Measurements from ENCODE around the gene CSTB.
A peak's percentile ranks its signal among the peaks of the same experiment; 100 is the strongest.
"Not testable (repeated sequence)": the region's sequence is repeated elsewhere in the genome, so short reads cannot be mapped to it uniquely, and the experiment has no call there.

Gene CSTB

GRCh38 chr21:43775795-43776430 lies at the start of gene CSTB:
Gene CSTB (minus strand): TSS chr21:43776308. CDS start chr21:43776269, 39 bp downstream.
- peak; percentile 92 for DNase-seq

- DNase-seq: no peak
Measured at GRCh38 chr21:43825242-43825935, 49.3 kb upstream of the CSTB start.

GRCh38 chr21:43824333-43825241 lies 48.5 kb upstream of the CSTB start:
- no peak for DNase-seq

GRCh38 chr21:43822741-43823140 lies 46.6 kb upstream of the CSTB start:
- DNase-seq: not testable (repeated sequence)

GRCh38 chr21:43822166-43822565 lies 46.1 kb upstream of the CSTB start:
- not testable (repeated sequence) for DNase-seq

GRCh38 chr21:43820466-43820865 lies 44.4 kb upstream of the CSTB start:
- DNase-seq: no peak

GRCh38 chr21:43819511-43820405 lies 43.6 kb upstream of the CSTB start:
- no peak for DNase-seq

- DNase-seq: no peak
Measured at GRCh38 chr21:43818685-43819084, 42.6 kb upstream of the CSTB start.

- DNase-seq: no peak
Measured at GRCh38 chr21:43817157-43818086, 41.3 kb upstream of the CSTB start.

- no peak for DNase-seq
Measured at GRCh38 chr21:43816611-43817071, 40.5 kb upstream of the CSTB start.

- no peak for DNase-seq
Measured at GRCh38 chr21:43815991-43816390, 39.9 kb upstream of the CSTB start.

GRCh38 chr21:43815107-43815613 lies 39.1 kb upstream of the CSTB start:
- no peak for DNase-seq

GRCh38 chr21:43814215-43815106 lies 38.4 kb upstream of the CSTB start:
- no peak for DNase-seq

GRCh38 chr21:43813656-43813980 lies 37.5 kb upstream of the CSTB start:
- DNase-seq: no peak

GRCh38 chr21:43812957-43813655 lies 37.0 kb upstream of the CSTB start:
- no peak for DNase-seq

GRCh38 chr21:43812139-43812821 lies 36.2 kb upstream of the CSTB start:
- DNase-seq: no peak

- no peak for DNase-seq
Measured at GRCh38 chr21:43811262-43812105, 35.4 kb upstream of the CSTB start.
